RCC 7860 (cell line): Measurements from ENCODE around the gene TMEM123.

Source experiments
- DNase-seq: peaks from one replicate; pipeline ENCODE4 v3.0.0-alpha.2; 2015; ENCODE audit warnings: low spot score
- FAIRE-seq: peaks from 2 replicates; lab custom pipeline; 2012; peaks lifted over from hg19 to GRCh38; lab: Jason Lieb, UNC

Gene TMEM123

GRCh38 chr11:102472127-102472526 is 19.6 kb upstream of the TMEM123 start:
- DNase-seq (no peak), FAIRE-seq (no peak)

GRCh38 chr11:102471474-102471873 is 18.9 kb upstream of the TMEM123 start:
- DNase-seq: no peak
- FAIRE-seq: no peak

DNA sequence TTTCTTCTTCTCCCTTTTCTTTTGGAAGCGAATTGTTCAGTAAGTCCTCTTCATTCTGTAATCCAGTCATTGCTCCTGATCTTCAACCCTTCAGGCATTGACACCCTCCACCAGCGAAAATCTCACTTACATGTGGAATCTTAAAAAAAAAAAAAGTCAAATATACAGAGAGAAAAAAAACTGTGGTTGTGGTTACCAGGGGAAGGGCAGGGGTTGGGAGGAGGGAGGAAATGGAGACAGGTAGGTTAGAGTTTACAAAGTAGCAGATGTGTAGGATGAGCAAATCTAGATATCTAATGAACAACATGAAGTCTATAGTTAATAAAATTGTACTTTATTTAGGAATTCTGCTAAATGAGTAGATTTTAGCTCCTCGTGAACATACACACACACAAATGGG is 17.7 kb upstream of the TMEM123 start:
- DNase-seq (no peak), FAIRE-seq (no peak)

DNA sequence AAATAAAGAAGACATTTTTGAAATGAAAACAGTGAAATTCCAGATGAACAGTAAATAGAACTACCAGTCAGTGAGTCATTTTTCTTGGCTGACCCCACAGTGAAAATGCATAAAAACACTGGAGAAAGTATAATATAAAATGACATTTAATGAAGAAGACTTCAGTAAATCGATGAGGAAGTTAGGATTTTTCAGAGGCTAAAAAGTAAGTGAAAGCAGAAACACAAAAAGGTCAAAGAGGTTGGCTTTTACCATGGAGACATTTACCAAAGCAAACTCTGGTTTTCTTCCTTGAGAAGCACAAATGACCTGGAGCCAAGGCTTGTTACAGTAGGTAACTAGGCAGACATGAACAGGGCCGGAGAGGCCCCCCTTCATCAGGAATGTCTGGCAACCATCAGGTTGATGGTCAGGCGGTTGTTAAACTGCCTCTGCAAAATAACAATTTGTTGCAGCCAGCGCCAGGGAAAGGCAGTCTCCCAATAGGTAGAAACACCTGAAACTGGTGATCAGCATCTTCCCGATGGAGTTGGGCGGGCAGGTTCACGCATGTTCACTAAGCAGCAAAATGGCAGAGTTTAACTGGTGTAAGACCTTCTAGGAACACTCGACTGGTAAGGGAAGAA is 16.7 kb upstream of the TMEM123 start:
- FAIRE-seq: no peak
- DNase-seq: no peak

DNA sequence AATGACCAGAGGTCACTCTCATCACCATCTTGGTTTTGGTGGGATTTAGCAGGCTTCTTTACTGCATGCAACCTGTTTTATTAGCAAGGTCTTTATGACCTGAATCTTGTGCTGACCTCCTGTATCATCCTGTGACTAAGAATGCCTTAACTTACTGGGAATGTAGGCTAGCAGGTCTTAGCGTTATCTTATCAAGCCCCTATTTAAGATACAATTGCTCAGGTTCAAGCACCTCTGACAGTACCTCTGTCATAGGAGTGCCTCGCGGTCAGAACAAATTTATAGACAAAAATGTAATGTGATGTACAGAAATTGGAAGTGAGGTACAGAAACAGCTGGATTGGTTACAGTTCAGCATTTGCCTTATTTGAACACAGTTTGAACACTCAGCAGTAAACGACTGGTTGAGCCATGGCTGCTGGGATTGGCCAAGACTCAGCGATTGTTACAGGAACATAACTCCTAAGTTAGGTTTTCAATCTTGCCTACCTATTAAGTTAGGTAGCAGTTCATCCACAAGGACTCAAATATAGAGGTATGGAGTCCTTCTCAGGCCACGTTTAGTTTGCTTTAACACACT is 16.1 kb upstream of the TMEM123 start:
- no peak for FAIRE-seq
- no peak for DNase-seq

DNA sequence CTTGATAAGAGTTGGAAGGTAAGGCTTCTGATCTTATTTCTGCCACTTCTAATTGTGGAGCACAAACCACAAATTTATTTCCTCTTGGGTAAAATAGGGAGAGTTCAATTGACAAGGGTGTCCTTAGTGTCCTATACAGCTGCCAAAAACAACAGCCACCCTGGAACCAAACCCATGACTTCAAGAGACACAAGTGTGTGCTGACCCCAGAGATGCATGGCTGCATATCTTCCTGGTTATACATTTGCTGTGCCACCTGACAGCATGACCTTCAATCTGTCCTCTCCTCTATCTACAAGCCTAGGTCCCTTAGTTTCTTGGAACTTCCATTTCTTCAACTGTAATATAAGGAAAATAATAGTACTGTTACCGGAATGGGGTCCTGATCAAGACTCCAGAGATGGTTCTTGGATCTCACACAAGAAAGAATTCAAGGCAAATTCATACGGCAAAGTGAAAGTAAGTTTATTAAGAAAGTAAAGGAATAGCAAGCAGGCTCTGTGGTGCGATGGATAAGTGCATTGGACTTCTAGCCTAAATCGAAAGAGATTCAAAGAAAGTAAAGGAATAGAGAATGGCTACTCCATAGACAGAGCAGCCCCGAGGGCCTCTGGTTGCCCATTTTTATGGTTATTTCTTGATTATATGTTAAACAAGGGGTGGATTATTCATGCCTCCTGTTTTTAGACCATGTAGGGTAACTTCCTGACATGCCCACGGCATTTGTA is 15.5 kb upstream of the TMEM123 start:
- FAIRE-seq: no peak
- no peak for DNase-seq

DNA sequence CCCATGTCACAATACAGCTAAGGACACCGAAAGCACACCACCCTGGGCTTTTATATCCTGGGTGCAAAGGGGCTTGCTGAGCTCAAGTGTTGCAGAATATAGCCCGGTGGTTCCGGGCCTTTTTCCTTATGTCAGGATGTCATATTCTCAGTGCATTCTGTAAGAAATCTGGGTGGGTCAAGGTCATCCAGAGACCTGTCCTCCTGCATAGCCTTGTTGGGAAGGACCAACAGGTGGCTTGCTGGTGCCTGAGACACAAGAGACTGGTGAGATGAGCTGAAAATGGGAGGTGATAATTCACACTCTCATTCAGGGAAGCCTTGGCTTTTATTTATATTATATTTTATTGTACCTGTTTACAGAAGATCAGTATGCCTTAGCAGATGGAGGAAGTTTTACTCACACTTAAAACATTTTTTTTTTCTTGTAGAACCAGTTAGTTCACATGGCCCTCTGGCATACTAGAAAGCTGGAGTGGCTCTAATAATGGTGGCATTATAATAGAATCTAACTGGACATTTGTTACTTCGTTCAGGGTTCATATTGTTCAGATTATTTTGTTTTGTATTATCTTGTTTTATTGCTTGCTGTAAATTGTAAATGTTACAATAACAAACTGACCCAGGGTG is 14.6 kb upstream of the TMEM123 start:
- no peak for FAIRE-seq
- DNase-seq: no peak

DNA sequence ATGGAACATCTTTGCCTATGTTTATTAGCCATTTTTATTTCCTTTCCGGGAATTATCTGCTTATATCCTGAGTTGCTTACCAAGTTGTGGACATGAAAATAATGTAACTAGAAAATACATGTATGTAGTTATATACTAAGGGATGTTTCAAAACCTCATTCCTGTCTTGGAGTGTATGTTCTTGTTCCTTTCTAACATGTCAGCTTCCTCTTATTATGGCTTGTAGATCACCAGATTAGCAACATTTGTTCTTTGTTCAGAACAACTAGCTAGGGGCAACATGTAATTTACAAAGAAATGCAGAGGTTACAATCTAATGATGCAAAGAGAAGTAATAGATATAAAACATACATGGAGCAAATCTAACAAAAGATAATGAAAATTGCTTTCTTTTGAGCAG is 13.1 kb upstream of the TMEM123 start:
- DNase-seq (no peak), FAIRE-seq (no peak)

GRCh38 chr11:102464859-102465500 is 12.4 kb upstream of the TMEM123 start:
- FAIRE-seq (no peak), DNase-seq (no peak)

- DNase-seq (no peak), FAIRE-seq (no peak)
These were observed 11.5 kb upstream of the TMEM123 start for GRCh38 chr11:102464037-102464436.

DNA sequence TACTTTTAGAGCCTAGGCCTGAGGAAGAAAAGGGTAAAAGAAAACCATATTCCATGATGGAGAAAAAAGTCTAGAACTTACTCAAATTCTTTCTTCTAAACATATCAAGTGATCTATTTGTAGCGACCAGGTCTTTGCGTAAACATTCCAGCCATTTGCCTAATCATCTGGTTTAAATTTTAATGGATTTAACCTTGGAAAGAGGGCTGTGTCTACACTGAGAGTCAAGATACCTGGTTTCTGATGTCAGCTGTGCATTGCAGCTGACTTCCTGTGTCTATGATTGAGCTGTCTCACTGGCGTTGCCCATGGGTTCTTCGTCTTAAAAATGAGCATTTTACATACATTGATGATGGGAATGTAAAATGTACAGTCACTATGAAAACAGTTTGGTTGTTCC is 10.0 kb upstream of the TMEM123 start:
- no peak for DNase-seq
- no peak for FAIRE-seq

GRCh38 chr11:102459393-102459792 is 6.8 kb upstream of the TMEM123 start:
- DNase-seq (no peak), FAIRE-seq (no peak)

- no peak for FAIRE-seq
- DNase-seq: no peak
These were observed 6.0 kb upstream of the TMEM123 start for GRCh38 chr11:102458548-102458947.

DNA sequence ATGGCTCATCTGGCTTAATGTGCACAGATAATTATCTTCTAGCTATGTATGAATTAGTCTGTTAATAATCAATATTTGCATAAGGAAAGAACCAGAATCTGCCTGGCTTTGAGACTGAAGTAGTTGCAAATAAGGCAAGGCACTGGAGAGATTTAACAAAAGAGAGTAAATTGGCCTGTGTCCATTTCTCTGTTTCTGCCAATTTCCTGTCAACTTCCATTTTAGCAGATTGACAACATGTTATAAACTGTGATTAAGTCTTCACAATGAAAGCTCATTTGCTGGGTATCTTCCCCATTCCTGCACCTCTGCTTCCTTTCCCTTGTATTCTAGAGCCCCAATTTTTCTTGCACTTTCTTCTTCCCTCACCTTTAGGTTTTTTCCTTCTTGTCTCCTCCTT is 5.3 kb upstream of the TMEM123 start:
- no peak for FAIRE-seq

GRCh38 chr11:102457056-102457677 is 4.6 kb upstream of the TMEM123 start:
- no peak for FAIRE-seq
- DNase-seq: no peak

More for the DNA sequence above, 5.3 kb upstream of the TMEM123 start:
- no peak for DNase-seq

DNA sequence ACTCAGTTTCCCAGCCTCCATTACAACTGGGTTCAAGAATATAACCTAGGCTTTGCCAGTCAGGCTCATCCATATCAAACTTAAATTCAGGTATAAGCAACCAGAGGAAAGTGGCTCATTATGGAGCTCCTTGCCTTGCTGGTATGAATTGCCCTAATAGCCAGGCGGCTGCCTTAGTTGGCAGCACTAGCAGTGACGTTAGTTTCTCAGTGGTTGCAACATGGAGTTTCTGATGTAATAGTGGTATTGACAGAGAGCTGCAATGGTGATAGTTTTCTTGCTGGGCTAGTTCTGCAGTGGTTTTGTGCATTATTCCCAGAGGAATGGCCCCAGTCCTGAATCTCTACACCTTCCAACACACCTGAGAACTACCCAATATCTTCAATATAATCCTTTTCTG is 3.8 kb upstream of the TMEM123 start:
- DNase-seq: no peak
- no peak for FAIRE-seq

- FAIRE-seq (no peak), DNase-seq (no peak)
These were observed 1.4 kb upstream of the TMEM123 start for GRCh38 chr11:102453921-102454320.

DNA sequence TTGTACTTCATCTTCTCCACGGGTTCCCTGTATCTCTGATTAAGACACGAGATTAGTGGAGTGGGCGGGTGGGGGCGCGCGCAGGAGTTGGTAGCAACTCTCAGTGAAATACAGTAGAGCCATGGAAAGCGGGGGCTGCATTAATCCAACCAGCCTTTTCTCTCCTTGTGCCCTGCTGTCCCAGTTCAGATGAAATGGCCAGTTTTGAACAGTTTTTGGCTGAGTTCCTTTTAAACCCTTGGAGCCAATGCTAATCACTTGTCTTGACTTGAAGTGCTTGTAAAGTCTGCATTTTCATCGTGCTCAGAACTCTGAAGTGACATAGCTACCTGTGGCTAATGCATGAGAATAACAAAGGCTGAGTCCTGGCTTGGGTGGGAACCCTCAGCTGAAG is 734 bp upstream of the TMEM123 start:
- FAIRE-seq: no peak
- DNase-seq: no peak

- DNase-seq (peak; percentile 33), FAIRE-seq (no peak)
These were observed 694 bp downstream of the TMEM123 start for GRCh38 chr11:102451681-102452460.

GRCh38 chr11:102451041-102451680 is 1.4 kb downstream of the TMEM123 start:
- FAIRE-seq (no peak), DNase-seq (no peak)
